ENCODE results near the gene GDF9.
"Not testable (repeated sequence)": the region's sequence is repeated elsewhere in the genome, so short reads cannot be mapped to it uniquely, and the experiment has no call there.

GDF9 gene

DNA sequence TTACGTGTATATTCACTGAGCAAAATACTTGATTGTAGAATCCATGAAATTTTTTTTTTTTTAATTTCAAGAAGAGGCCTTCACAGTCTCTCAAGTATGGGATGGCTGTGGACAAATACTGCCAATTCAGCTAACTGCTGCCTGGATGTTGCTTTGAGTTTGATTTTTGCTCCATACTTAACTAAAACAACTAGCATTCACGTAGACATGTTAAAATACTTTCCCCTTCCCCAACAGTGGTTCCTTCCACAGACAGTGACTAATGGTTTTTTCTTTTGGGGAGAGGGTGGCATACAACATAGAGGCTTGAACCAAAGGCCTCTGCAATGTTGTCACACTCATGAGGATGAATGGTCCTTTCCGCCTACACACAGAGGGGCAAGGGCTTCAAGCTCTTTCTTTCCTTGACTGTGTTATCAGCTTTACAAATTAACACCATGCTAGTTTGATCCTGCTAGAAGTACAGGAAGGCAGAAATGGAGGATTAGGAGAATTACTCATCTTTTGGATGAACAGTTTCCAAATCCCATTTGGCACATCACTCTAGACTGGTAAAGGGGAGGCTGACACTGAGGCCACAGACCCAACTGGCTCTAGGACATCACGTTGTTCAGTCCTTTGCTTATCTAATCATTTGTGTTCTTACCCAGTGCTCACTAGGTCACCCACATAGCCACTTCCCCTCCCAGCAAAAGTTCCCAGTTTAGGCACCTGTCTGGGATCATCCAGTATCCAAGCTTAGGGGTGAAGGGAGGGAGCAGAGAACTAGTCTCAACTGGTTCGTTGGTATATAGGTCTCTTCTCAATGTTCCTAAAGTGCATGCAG lies 5.4 kb upstream of the GDF9 start:
- no peak for DNase-seq

DNA sequence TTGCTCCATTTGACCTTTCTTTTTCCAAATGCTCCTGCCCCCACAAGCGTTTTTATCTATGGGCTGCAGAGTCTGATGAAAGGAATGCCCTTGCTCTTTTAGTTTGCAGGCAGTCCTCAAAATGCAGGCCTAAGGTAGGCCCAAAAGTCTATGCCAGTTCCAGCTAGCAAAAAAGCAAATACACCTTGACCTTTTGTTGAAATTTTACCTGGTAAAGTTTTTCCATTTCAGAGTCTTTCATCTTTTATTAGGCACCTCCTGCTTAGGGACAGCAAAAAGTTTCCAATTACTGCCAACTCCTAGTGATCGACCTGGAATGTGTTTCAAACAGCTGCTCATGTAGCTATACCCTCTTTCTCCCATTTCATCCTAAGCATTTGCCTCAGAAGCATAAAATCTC lies 4.5 kb upstream of the GDF9 start:
- no peak for DNase-seq

DNA sequence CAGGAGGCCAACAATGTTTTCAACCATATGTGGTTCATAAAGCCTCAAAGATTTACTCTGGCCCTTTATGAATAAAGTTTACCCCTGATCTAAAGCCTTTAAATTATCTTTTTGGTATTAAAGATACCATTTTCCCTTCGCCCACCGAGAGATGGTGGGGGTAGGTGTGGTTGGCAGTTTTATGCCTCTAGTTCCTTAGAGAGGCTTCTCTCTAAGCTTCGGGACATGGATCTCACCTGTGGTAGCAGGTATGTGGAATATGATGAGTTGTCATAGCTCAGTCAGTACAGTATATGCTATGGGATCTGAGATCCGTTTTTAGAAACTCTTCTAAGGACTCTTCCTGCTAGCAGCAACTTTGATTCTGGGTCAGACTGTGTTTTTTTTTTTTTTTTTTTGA lies 2.5 kb upstream of the GDF9 start:
- DNase-seq: no peak

DNA sequence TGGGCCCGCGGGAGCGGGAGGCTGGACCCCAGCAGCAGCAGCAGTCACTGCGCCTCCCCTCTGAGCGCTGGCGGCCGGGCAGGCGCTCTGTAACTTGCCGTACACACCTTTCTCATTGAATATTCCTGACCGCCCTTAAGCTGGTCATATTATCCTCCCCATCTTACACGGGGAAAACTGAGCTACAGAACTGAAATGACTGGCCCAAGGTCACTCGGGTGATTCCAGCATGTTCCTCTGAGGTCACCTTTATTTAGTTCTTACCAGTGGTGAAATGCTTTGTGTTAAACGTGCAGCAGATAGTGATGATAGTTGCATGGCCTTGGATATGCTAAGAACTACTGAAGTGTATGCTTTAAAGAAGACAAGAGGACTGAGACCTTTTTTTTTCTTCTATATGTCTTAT lies 780 bp upstream of the GDF9 start:
- no peak for DNase-seq

DNA sequence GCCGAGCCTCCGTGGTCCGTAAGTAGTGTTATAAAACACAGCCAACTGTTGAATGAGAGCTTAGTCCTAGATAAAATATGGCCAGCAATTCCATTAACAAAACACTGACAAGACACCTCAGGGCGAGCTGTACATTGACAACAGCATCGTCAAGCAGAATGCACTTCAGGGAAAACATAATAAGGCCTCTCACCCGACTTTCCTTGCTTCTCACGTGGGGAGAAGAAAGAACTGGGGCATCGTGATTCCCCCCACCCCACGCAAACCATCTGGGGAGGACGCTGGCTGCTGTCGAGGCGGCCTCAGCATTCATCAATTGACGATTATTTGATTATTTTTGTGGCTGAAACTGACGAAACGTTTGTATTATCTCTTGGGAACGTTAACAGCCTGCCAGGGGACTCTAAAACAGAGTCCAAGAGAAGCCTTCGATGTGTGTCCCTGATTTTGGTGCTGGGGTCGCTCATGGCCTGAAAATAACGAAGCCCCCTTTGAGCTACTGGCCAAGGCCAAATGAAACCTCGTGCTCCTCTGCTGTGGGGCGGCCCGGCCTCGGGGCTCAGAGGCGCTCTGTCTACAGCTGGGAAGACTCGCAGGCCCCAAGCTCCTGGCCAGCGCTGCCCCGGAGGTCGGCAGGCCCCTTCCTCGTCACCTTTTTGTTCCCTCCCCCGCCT lies 464 bp downstream of the GDF9 start:
- DNase-seq: no peak

DNA sequence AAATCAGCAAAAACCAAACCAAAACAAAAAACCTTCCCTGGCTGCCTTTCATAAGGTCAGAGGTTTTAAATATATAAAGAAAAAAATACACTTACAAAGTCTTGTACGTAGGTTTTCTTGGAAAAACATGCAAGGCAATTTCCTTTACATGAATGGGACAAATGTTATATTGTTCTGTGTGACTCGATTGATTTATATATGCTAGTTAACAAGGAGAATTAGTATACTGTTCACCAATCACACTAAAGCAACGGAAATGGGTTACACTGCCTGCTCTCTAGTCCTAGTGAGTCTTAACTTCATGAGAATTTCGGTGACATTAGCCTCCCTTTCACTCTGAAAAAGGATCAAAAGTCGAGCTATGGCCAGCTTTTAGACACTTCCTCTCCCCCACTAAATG lies 5.5 kb downstream of the GDF9 start:
- no peak for DNase-seq

DNA sequence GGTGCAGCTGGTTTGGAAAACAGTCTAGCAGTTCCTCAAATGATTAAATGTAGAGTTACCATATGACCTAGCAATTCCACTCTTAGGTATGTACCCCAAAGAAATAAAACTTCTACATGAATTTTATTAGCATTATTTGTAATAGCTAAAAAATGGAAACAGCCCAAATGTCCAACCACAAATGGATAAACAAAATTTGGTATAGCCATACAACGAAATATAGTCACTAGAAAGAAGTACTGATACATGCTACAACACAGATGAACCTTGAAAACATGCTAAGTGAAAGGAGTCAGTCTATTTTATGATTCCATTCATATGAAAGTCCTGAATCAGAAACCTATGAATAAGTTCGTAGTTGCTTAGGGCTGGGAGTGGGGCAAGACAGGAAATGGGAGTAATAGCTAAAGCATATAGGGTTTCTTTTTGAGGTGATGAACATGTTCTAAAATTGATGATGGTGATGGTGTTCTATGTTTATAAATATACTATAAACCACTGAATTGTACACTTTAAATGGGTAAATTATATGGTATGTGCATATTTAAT lies 6.3 kb downstream of the GDF9 start:
- DNase-seq: no peak

DNA sequence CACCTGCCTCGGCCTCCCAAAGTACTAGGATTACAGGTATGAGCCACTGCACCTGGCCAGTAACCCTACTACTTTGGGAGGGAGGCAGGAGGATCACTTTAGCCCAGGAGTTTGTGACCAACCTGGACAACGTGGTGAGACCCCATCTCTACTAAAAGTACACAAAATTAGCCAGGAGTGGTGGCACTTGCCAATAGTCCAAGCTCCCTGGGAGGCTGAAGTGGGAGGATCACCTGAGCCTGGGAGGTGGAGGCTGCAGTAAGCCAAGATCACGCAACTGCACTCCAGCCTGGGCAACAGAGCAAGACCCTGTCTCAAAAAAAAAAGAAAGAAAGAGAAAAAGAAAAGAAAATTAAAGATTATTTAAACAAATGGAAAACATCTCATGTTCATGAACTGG lies 10.3 kb downstream of the GDF9 start:
- no peak for DNase-seq

DNA sequence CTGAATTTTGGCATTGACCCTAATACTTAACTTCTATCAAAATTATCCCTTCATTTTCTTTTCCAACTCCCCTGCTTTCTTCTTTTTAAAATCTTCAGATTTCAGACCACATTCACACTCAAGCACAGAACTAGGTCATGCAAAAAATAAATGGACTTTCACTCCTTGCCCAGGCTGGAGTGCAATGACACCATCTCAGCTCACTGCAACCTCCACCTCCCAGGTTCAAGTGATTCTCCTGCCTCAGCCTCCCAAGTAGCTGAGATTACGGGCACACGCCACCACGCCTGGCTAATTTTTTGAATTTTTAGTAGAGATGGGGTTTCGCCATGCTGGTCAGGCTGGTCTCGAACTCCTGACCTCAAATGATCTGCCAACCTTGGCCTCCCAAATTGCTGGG lies 11.3 kb downstream of the GDF9 start:
- not testable (repeated sequence) for DNase-seq

DNA sequence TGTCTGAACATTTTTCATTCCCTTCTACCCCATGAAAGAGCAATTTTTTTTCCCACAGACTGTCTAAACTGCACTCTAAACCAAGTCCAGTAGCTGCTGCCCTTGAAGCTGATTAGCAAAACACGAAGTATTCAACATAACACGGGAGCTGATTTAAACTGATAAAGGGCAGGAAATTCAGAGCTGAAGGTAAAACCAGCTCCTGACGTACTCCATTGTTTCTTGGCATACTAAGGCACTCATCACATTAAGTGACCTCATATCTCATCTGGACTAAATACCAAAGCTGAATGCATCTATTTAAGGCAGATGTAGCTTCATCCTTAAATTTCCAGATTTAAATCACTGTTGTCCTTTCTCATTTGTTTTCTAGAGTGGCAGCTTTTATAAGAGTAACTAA lies 12.0 kb downstream of the GDF9 start:
- DNase-seq: no peak

DNA sequence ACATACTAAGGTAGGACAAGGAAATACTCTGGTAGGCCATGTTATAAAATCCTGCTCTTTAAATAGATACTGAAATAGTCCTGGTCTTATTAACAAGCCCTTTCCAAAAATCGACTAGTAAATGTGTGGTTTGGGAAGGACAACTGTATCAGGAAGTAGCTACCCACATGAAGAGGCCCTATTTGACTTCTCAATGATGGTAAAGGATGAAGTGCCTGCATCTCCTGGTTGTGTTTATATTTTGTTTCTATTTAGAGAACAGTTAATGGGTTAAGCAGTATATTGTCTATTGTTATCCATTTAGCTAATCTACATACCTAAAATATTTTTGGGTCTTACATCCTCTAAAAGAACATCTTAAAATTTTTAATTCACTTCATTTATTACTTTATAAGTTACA lies 12.5 kb downstream of the GDF9 start:
- DNase-seq: no peak

DNA sequence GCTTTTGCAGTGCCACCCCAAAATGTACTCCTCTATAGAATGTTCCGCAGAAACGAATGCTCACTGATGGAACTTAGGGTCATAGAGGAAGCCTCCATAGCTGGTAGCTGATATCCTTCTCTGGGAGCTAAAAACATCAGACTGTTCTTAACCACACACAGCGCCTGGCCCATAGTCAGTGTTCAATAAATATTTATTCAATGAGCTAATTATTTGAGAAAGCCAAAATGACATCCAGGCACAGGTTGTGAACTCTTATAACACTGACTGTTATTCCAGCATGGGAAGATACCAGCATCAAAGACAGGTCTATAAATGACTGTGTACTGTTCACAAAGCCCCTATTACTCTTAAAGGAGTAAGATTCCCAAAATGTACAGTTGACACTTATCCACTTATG lies 12.9 kb downstream of the GDF9 start:
- DNase-seq: no peak

DNA sequence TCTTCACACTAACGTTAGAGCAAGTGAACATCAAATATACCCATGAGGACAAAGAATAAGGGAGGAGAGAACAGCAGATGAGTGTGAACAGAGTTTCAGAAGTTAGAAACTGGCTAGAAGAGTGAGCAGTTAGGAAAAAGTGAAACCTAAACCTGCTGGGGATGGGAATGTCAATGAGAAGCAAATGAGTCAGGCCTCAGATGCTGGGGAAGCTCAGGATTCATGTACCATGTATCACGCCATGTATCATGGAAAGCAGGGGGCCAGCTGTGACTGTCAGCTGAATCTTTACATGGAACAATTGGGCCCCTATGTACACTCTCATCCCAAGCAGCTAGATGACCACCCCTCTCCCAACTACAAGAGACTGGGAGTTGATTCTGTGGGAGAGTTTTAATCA lies 16.2 kb downstream of the GDF9 start:
- no peak for DNase-seq

DNA sequence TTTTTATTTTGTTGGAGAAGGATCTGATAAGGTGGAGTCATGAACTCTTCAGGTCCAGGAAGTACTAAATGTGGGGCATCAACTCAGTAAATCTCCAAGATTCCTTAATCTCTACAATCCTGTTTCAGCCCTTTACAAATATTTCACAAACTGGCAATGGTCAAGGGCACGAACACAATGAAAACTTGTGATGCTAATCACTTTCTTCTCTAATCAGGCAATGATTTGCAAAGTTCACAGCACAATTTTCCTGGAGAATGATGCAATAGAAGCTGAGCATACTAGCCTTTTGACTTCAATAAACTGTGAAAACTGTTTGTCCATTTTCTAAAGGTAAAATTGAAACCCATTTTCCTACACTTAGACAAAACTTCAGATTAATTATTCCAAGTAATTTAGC lies 16.9 kb downstream of the GDF9 start:
- DNase-seq: no peak

DNA sequence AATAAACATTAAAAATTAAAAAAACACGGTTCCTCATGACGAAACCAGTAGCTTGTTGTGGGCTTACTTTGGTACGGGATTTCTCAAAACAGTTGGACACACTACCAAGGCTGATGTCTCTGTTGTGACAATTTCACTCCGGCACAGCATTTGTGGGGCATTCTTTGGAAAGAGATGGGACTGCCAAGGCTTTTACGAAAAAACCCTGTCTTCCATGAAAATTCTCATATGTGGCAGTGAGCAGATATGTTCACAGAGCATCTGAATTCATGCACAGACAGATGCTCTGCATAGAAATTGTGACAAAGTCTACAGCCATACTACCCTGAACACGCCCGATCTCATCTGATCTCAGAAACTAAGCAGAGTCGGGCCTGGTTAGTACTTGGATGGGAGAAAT lies 18.0 kb downstream of the GDF9 start:
- no peak for DNase-seq

DNA sequence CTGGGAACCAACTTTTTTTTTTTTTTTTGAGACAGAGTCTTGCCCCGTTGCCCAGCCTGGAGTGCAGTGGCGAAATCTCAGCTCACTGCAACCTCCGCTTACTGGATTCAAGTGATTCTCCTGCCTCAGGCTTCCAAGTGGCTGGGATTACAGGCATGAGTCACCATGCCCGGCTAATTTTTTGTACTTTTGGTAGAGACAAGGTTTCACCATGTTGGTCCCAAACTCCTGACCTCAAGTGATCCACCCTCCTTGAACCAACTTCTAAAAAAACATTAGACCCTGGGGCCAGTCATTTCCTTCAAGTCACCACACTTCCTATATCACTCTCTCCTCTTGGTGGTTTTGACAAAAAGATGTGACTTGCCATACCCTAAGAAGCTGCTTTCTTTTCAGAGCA lies 25.0 kb downstream of the GDF9 start:
- no peak for DNase-seq

DNA sequence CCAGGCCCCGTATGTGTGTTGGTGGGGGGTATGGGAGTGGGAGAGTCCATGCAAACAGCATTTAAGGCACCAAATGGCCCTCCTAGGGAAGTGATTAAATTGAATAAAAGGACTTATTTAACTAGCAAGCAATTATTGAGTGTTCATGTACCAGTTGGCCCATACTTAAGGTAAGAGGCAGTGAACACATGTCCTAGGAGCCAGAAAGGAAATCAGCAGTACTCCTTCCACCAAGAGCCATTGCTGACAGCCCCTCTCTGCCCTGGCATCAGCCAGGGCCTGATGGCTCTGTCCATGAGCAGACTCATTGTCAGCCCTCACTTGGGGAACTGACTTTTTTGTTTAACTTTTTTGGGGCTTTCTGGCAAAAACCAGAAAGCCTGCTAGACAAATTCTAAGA lies 25.4 kb downstream of the GDF9 start:
- no peak for DNase-seq

DNA sequence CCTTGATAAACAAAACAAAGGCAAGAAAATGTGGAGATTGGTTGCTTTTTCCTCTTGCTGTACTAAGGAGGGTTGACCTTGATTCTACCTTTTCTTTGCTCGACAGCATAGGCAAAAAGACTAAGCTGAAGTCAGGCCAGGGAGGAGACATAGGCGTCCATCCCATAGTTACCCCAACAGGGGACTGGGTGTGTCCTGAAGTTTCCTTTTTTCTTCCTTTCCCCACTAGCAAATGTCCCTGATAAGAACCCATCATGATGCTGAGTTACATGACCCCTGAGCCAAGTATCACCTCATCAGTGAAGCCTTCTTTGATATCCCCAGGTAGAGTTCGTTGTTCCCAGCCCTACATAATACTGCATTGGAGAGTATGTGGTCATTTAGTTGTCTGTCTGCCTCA lies 26.0 kb downstream of the GDF9 start:
- no peak for DNase-seq

DNA sequence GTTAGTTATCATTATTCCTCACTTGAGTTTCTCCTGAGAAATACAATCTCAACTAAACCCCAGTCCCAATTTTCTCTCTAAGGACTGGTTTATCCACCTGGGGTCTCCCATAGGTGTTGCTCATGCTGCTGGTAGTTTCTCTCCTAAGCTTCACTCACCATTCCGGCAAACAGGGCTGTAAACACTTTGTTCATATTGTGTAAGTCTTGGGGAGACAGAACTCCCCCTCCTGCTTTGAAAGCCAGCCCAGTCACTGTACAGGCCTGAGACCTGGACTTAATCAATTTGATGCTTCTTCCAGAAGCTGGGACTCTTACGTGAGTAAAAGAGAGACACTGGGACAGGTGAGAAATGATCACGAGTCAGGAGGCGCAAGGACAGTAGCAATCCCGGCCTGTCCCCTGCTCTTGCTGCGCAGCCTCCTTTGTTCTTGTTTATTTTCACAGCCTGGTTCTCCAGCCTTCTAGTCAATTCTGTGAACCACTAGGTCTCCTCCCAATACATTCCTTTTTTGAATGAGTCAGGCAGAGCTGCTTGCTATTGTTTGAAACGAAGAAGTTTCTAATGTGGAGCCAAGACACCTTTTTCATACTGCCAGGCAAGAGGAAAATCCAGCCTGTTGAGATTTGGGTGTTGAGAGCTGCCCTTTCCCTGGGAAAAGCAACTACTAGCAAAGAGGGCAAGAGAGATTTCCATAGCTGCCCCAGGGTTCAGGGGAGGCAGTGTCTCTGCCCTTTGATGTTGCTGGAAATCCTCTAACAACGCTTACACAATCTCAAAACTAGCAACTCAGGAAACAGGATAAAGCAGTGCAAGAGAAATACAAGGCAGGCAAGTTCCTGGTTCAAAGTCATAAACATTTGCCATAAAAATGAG lies 26.6 kb downstream of the GDF9 start:
- DNase-seq: no peak

DNA sequence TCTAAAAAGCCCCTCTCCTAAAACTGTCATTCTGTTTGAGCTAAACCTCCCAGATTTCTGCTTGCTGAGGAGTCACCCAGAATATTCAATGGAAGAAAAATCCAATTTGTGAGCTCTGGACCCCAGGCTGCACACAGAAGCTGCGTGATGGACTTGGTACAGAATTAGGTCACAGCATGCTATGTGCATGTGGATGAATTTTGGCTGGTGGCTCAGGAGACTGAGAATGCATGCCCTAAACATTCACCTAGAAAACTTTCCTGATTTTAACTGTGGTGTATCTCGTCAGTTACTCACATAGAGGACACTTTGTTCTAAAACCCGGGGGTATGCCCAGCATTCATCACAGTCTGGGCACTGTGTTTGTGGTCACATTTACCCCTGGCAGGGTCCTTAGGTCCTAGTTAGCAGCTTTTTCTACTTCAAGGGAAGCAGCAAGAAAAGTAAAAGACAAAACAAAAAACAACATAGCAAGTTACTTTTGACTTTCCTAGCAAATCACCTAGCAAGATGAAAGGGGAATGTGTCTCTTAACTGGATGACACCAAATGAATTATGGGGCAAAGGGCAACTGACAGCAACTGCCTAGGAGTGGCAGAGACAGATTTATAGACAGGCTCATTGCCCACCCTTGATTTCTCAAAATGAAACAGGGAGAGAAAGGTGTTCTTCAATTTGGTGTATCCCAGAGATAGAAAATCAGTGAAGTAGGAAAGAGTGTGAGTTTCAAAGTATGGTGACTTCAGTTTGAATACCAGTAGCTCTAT lies 27.6 kb downstream of the GDF9 start:
- DNase-seq: no peak

DNA sequence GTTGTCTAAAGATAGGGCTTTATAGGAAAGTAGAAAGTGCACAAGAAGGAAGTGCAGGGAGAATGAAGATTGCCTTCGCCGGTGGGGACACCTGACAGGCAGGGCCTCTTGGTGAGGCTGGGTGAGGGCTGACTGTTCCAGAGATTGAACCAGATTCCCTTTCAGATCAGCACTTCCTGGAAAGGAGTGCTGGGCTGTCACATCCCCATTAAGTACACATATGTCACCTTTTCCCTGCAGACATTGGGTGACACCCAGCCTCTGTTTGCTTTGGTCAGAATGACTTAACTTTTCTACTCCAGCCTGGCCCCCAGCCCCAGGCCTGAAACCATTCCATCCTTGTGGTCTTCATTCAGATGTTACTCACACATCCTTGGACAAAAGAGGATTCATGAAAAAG lies 28.4 kb downstream of the GDF9 start:
- no peak for DNase-seq

DNA sequence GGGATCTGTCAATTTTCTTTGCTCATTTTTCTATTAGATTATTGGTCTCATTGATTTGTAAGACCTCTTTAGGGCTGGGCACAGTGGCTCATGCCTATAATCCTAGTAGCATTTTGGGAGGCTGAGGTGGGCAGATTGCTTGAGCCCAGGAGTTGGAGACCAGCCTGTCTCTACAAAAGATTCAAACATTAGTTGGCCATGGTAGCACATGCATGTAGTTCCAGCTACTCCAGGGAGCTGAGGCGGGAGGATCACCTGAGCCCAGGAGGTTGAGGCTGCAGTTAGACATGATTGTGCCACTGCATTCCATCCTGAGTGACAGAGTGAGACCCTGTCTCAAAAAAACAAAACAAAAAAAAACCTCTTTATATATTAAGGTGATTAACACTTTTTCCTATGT lies 29.4 kb downstream of the GDF9 start:
- no peak for DNase-seq

DNA sequence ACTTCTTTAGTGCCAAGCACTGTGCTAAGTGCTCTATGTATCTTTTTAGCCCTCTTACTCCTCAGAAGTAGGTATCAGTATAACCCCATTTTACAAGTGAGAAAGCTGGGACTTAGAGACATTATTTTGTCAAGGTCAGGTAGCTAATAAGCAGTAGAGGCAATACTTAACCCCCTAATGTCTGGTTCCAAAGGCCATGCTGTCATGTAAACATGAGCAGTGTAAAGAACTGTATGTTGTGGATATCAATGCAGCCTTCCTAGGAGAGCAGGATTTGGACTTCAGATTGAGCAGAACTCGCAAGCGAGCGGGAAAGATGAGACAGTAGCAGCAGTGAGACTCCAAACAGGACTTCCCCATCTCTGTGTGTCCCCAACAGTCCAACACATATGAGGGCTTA lies 32.2 kb downstream of the GDF9 start:
- no peak for DNase-seq
